Cardiac septum (tissue), 1 donor: ENCODE data around the gene PCDHGA2. TPM values are rescaled to one million over a fixed set of nuclear protein-coding genes. Genes with fewer than 3 reads are reported as not detected.
"Not testable (repeated sequence)": the region's sequence is repeated elsewhere in the genome, so short reads cannot be mapped to it uniquely, and the experiment has no call there.

ENCODE experiments used
- DNase-seq: peaks from one replicate; pipeline ENCODE4 v3.0.0-alpha.2; 2020; ENCODE audit warnings: low spot score
- intact Hi-C: fragments of 100-400 bp; cut with DNase I; formaldehyde crosslinking; loops from one replicate; pipeline ENCODE4 v1.14.0; 2022
- total RNA-seq: library from RNA; stranded (reverse); fragmentation: NEBNext Ultra II Directional; extraction: Animal tissue kit (Norgen Biotek cat#: 25700); gene quantifications from one replicate; pipeline ENCODE4 v1.2.1, GENCODE V29; 2021
- donor health status: DM: no; HTN: no; CAD: no.

Gene PCDHGA2
- total RNA-seq, 1 donor from 2014 or later: 17.3 TPM

DNA sequence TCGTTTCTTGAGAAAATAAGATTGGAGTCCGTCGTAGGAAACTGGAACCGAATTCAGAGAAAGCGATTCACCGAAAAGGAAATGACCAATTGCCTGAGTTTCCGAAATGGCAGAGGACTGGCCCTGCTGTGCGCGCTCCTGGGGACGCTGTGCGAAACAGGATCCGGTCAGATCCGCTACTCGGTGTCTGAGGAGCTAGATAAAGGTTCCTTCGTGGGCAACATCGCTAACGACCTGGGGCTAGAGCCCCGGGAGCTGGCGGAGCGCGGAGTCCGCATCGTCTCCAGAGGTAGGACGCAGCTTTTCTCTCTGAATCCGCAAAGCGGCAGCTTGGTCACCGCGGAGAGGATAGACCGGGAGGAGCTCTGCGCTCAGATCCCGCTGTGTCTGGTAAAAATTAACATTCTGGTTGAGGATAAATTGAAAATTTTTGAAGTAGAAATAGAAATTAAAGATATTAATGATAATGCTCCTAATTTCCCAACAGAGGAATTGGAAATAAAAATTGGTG is 5.4 kb downstream of the PCDHGA2 start:
- DNase-seq: no peak
- intact Hi-C loops: loop anchor here (2.0 kb wide), 1 partner anchor 217 kb away; no protein-coding TSS in a partner anchor

DNA sequence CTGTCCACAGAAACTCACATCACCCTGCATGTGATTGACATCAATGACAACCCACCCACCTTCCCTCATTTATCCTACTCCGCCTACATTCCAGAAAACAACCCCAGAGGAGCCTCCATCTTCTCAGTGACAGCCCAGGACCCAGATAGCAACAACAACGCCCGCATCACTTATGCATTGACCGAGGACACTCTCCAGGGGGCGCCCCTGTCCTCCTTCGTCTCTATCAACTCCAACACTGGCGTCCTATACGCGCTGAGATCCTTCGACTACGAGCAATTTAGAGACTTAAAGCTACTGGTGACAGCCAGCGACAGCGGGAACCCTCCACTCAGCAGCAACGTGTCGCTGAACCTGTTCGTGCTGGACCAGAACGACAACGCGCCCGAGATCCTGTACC is 6.8 kb downstream of the PCDHGA2 start:
- no peak for DNase-seq
- intact Hi-C loops: no loop called here

DNA sequence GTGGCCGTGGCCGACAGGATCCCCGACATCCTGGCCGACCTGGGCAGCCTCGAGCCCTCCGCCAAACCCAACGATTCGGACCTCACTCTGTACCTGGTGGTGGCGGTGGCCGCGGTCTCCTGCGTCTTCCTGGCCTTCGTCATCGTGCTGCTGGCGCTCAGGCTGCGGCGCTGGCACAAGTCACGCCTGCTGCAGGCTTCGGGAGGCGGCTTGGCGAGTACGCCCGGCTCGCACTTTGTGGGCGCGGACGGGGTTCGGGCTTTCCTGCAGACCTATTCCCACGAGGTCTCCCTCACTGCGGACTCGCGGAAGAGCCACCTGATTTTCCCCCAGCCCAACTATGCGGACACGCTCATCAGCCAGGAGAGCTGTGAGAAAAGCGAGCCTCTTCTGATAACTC is 7.5 kb downstream of the PCDHGA2 start:
- DNase-seq, intact Hi-C loops: not testable (repeated sequence)

DNA sequence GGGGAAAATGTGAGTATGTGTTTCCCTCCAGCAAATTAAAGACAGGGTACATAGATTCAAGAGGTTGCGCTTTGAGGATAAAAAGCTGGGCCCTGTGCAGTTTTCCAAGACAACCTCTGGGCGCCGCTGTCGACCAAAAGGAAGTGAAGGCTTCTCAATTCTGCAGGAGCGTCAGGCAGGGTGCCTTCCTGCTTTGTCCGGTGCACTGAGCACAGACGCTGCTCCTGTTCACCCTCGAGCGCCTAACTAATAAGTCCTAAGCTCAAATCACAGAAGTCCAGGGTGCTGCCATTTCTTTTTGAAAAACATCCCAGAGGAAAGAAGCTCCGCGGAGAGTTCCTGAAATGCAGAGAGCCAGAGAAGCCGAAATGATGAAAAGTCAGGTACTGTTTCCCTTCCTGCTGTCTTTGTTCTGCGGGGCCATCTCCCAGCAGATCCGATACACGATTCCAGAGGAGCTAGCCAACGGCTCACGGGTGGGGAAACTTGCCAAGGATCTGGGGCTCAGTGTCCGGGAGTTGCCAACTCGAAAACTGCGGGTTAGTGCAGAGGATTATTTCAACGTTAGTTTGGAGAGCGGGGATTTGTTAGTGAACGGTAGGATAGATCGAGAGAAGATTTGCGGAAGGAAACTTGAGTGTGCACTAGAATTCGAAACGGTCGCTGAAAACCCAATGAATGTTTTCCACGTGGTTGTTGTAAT is 11.5 kb downstream of the PCDHGA2 start, which contains the start of gene PCDHGB1:
Gene PCDHGB1 (plus strand): TSS at position 183 of the 703 bp plus-strand sequence. CDS start 162 bp downstream, at position 345.
- intact Hi-C loops: no loop called here
- DNase-seq: no peak

DNA sequence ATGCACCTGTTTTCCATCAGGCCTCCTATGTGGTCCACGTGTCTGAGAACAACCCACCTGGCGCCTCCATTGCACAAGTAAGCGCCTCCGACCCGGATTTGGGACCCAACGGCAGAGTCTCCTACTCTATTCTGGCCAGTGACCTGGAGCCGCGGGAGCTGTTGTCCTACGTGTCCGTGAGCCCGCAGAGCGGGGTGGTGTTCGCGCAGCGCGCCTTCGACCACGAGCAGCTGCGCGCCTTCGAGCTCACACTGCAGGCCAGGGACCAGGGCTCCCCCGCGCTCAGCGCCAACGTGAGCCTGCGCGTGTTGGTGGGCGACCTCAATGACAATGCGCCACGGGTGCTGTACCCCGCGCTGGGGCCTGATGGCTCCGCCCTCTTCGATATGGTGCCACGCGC is 13.0 kb downstream of the PCDHGA2 start:
- no peak for DNase-seq
- intact Hi-C loops: no loop called here

DNA sequence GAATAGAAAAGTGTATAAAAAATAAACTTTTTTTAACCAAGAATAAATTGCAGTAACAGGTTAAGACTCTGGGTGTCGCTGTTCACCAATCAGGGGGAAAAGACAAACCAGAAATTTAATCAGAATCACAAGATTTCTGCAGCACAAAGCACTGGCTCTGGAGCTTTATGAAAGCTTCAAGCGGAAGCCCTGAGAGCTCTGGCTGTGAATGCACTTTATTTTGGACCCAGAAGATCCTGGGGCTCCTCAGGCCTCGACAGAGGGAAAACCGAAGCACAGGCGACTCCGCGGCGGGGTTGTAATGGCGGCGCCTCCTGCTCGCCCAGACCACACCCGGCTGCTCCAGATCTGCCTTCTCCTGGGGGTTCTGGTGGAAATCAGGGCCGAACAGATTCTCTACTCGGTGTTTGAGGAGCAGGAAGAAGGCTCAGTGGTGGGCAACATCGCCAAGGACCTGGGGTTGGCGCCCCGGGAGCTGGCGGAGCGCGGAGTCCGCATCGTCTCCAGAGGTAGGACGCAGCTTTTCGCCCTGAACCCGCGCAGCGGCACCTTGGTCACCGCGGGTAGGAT is 16.4 kb downstream of the PCDHGA2 start, which contains the start of gene PCDHGA4:
Gene PCDHGA4 (plus strand): TSS at position 122 of the 570 bp plus-strand sequence. CDS start 87 bp downstream, at position 209.
- no peak for DNase-seq
- intact Hi-C loops: loop anchor here (5.0 kb wide), 1 partner anchor 47 kb away; the partner anchor contains the start of gene PCDHGA9

DNA sequence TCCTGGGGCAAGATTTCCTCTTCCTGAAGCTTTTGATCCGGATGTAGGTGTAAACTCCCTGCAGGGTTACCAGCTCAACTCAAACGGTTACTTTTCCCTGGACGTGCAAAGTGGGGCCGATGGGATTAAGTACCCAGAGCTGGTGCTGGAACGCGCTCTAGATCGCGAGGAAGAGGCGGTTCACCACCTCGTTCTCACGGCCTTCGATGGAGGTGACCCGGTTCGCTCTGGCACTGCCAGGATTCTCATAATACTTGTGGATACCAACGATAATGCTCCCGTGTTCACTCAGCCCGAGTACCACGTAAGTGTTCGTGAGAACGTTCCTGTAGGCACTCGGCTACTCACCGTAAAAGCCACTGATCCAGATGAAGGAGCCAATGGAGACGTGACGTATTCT is 17.1 kb downstream of the PCDHGA2 start:
- no peak for DNase-seq
- intact Hi-C loops: loop anchor here (5.0 kb wide), 1 partner anchor 47 kb away; the partner anchor contains the start of gene PCDHGA9

DNA sequence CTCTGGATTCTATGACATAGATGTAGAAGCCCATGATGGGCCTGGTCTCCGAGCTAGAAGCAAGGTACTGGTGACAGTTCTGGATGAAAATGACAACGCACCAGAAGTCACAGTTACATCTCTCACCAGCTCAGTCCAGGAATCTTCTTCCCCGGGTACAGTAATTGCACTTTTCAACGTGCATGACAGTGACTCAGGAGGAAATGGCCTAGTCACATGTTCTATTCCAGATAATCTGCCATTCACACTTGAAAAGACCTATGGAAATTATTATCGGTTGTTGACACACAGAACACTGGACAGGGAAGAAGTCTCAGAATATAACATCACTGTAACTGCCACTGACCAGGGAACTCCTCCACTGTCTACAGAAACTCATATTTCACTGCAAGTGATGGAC is 17.6 kb downstream of the PCDHGA2 start:
- intact Hi-C loops: loop anchor here (5.0 kb wide), 1 partner anchor 46 kb away; the partner anchor contains the start of gene PCDHGA9
- DNase-seq: no peak

DNA sequence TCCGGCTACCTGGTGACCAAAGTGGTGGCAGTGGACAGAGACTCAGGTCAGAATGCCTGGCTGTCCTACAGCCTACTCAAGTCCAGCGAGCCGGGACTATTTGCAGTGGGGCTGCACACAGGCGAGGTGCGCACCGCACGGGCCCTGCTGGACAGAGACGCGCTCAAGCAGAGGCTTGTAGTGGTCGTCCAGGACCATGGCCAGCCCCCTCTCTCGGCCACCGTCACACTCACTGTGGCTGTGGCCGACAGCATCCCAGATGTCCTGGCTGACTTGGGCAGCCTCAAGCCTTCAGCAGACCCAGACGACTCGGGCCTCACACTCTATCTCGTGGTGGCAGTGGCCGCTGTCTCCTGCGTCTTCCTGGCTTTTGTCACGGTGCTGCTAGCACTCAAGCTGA is 18.4 kb downstream of the PCDHGA2 start:
- intact Hi-C loops: loop anchor here (5.0 kb wide), 1 partner anchor 45 kb away; the partner anchor contains the start of gene PCDHGA9
- DNase-seq: peak; percentile 71

DNA sequence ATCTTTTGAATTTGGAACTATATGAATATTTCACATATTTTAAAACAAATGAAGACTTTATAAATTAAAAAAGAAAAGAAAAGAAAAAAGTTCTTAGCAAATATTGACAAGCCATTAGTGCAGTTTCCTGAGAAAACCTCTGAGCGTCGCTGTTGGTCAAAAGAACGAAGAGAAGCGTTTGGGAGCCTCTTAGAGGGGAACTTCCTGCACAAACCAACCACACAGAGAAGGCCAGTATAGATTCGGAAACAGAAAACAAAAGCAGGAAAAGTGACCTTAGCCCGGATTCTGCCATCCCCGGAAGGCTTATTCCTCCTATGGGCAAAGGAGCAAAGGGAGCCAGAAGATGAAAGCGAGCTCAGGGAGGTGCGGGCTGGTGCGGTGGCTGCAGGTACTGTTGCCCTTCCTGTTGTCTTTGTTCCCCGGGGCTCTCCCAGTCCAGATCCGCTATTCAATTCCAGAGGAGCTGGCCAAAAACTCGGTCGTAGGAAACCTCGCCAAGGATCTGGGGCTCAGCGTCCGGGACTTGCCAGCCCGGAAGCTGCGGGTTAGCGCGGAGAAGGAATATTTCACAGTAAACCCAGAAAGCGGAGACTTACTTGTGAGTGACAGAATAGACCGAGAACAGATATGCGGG is 21.3 kb downstream of the PCDHGA2 start, which contains the start of gene PCDHGB2:
Gene PCDHGB2 (plus strand): TSS at position 205 of the 637 bp plus-strand sequence. CDS start 142 bp downstream, at position 347.
- DNase-seq: peak; percentile 49
- intact Hi-C loops: loop anchor here (5.0 kb wide), 1 partner anchor 42 kb away; the partner anchor contains the start of gene PCDHGA9

DNA sequence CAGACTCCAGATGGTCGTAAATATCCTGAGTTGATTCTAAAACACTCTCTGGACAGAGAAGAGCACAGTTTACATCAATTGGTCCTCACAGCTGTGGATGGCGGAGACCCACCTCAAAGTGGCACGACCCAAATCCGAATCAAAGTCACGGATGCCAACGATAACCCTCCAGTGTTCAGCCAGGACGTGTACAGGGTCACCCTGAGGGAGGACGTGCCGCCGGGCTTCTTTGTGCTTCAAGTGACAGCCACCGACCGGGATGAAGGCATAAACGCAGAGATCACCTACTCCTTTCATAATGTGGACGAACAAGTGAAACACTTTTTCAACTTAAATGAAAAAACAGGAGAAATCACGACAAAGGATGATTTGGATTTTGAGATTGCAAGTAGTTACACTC is 22.1 kb downstream of the PCDHGA2 start:
- no peak for DNase-seq
- intact Hi-C loops: no loop called here

DNA sequence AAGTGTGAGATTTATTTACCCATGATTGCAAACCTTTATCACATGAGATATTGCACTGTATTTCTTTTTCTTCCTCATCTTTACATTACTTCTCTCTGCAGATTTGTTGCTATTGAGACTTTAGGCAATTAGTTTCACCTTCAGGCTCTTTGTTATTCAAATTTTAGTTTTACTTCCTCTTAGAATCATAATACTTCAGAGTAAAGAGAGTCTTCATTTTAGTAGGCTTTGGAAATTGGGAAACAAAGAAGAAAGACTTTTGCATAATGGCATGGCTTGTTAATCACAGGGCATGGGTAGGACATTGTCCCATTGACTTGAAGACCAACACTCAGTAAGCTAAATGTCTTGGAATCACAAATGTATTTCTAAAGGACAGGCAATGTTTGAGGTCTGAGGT is 24.2 kb downstream of the PCDHGA2 start:
- no peak for DNase-seq
- intact Hi-C loops: no loop called here

DNA sequence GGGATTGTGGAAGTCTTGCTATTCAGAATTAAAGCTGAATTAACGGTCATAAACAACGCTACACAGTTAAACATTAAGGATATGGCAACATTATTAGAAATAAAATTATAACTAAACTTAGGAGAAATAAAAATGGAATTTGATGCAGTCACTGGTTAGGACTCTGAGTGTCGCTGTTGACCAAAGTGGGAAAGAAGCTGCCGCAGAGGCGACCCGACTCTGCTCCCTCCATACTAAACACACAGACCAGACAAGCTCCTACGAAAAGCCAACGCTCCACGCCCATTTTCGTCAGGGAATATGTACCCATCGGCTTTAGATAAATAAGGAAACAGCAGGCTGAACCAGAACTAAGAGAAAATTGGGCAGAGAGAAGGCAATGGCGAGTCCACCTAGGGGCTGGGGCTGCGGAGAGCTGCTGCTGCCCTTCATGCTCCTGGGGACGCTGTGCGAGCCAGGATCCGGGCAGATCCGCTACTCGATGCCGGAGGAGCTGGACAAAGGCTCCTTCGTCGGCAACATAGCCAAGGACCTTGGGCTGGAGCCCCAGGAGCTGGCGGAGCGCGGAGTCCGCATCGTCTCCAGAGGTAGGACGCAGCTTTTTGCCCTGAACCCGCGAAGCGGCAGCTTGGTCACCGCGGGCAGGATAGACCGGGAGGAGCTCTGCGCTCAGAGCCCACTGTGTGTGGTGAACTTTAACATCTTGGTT is 25.5 kb downstream of the PCDHGA2 start, which contains the start of gene PCDHGA5:
Gene PCDHGA5 (plus strand): TSS at position 211 of the 709 bp plus-strand sequence. CDS start 169 bp downstream, at position 380.
- intact Hi-C loops: no loop called here
- DNase-seq: peak; percentile 49

DNA sequence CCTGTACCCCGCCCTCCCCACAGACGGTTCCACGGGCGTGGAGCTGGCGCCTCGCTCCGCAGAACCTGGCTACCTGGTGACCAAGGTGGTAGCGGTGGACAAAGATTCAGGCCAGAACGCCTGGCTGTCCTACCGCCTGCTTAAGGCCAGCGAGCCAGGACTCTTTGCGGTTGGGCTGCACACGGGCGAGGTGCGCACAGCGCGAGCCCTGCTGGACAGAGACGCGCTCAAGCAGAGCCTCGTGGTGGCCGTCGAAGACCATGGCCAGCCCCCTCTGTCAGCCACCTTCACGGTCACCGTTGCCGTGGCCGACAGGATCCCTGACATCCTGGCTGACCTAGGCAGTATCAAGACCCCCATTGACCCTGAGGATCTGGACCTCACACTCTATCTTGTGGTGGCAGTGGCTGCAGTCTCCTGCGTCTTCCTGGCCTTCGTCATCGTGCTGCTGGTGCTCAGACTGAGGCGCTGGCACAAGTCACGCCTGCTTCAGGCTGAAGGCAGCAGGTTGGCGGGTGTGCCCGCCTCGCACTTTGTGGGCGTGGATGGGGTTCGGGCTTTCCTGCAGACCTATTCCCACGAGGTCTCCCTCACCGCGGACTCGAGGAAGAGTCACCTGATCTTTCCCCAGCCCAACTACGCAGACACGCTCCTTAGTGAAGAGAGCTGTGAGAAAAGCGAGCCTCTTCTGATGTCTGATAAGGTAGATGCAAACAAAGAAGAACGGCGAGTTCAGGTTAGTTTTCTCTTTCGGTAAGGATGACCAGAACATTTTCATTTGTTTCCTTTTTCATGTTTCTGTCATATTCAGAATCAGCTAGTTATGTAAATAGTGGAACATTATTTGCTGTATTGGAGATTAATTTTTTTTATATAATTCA is 27.7 kb downstream of the PCDHGA2 start:
- intact Hi-C loops: no loop called here

DNA sequence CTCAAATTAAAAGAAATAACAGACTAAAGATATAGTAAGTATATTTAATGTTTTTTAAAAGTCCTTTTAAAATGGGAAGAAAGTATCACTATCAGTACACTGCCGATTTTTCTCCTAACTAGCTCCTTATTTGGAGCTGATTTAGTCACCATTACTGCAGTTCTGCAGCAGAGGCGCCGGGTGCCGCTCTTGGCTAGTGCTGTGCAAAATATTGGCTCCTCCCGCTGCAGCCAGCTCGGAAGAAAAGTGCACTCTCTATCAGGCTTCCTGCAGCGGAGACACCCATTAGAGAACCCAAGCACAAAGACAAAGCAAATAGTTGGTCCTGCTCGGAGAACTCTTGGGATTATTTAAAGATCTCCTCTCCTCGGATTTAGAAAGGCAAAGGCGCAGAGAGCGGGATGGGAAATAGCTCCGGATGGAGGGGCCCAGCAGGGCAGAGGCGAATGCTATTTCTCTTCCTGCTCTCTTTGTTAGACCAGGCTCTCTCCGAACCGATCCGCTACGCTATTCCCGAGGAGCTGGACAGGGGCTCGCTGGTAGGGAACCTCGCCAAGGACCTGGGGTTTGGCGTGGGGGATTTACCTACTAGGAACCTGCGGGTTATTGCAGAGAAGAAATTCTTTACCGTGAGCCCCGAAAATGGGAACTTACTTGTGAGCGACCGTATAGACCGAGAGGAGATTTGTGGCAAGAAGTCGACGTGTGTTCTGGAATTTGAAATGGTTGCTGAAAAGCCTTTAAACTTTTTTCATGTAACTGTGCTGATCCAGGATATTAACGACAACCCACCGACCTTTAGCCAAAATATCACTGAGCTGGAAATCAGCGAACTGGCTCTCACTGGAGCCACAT is 31.7 kb downstream of the PCDHGA2 start, which contains the start of gene PCDHGB3:
Gene PCDHGB3 (plus strand): TSS at position 249 of the 855 bp plus-strand sequence. CDS start 153 bp downstream, at position 402.
- DNase-seq: peak; percentile 74
- intact Hi-C loops: loop anchor here (2.0 kb wide), 1 partner anchor 21 kb away; no protein-coding TSS in a partner anchor

More for the DNA sequence above, 27.7 kb downstream of the PCDHGA2 start:
- DNase-seq: no peak

DNA sequence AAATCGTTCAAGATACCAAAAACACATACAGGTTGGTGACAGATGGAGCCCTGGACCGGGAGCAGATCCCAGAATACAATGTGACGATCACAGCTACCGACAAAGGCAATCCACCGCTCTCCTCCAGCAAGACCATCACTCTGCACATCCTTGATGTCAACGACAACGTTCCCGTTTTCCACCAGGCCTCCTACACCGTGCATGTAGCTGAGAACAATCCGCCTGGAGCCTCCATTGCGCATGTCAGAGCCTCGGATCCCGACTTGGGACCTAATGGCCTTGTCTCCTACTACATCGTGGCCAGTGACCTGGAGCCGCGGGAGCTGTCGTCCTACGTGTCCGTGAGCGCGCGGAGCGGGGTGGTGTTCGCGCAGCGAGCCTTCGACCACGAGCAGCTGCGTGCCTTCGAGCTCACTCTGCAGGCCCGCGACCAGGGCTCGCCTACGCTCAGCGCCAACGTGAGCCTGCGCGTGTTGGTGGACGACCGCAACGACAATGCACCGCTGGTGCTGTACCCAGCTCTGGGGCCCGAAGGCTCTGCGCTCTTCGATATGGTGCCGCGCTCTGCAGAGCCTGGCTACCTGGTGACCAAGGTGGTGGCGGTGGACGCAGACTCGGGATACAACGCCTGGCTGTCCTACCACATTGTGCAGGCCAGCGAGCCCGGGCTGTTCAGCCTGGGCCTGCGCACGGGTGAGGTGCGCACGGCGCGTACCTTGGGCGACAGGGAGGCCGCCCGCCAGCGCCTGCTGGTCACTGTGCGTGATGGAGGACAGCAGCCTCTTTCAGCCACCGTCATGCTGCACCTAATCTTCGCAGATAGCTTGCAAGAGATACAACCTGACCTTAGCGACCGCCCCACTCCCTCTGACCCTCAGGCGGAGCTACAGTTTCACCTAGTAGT is 33.3 kb downstream of the PCDHGA2 start:
- DNase-seq: no peak
- intact Hi-C loops: loop anchor here (2.0 kb wide), 1 partner anchor 19 kb away; no protein-coding TSS in a partner anchor
